NCI-H2227 treated with DMSO at 0.1 percent for 48 hours (cell line): Measurements from ENCODE around the gene YPEL2.
"Not testable (repeated sequence)": the region's sequence is repeated elsewhere in the genome, so short reads cannot be mapped to it uniquely, and the experiment has no call there.

Experiments
- DNase-seq: peaks from one replicate; lab custom pipeline; 2025; lab: John Stamatoyannopoulos, UW

YPEL2 gene, protein sequence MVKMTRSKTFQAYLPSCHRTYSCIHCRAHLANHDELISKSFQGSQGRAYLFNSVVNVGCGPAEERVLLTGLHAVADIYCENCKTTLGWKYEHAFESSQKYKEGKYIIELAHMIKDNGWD

GRCh38 chr17:59331129-59331928 lies at the start of gene YPEL2:
Gene YPEL2, plus strand, starts transcription at chr17:59331655. Its CDS starts 21,755 bp downstream, at chr17:59353410.
- DNase-seq: peak; percentile 86

- DNase-seq: no peak
Observed at GRCh38 chr17:59284317-59284716, 47.1 kb upstream of the YPEL2 start.

DNA sequence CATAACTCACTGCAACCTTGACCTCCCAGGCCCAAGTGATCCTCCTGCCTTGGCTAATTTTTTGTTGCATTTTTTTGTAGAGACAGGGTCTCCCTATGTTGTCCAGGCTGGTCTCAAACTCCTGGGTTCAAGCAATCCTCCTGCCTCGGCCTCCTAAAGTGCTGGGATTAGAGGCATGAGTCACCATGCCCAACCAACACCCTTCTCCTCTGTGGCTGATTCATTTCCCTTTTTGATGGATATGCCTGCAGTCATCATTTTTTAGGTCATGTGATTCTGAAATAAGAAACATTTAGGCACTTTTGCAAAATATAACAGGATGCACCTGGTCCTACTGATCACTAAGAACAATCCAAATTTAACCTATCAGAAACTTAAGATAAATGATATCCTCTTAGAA lies 44.0 kb upstream of the YPEL2 start:
- no peak for DNase-seq

DNA sequence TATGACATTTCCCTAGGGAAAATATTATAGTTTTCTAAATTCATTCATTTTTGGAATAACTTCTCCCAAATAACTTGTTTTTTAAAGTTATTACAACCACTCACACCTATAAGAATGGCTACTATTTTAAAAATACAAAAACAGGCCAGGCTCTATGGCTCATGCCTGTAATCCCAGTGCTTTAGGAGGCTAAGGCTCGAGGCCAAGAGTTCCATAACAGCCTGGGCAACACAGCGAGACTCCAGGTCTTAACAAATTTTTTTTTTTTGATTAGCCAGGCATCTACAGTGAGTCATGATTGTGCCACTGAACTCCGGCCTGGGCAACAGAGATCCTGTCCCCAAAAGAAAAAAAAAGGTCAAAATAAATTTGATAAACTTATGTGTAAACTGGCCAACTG lies 43.6 kb upstream of the YPEL2 start:
- DNase-seq: no peak

DNA sequence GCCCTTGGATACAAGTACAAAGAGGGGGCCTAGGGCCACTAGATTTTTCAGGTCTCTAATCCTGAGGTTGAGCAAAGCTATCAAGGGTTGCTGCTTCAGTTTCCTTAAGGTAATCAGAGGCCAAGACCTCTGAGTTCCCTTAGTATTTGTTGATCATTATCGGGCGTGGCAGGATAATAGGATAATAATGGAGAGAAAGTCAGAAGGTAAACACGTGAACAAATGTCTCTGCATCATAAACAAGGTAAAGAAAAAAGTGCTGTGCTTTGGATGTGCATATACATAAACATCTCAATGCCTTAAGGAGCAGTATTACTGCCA lies 41.5 kb upstream of the YPEL2 start:
- peak; percentile 58 for DNase-seq

- not testable (repeated sequence) for DNase-seq
Observed at GRCh38 chr17:59290302-59290998, 41.0 kb upstream of the YPEL2 start.

DNA sequence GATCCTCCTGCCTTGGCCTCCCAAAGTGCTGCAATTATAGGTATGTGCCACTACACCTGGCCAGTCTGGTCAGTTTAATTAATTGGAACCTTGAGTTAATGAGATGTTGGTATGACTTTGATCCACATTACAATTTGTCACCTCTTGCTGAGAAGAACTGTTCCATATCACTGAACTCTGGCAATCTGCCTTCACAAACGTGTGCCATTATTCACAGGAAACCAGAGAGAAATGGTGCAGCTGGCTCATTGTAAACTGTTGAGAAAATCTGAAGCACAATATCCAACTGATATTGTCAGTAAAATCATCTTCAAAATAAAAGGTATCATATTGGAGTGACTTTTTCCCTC lies 39.3 kb upstream of the YPEL2 start:
- no peak for DNase-seq

- no peak for DNase-seq
Observed at GRCh38 chr17:59296190-59296589, 35.3 kb upstream of the YPEL2 start.

- no peak for DNase-seq
Observed at GRCh38 chr17:59298521-59298920, 32.9 kb upstream of the YPEL2 start.

- no peak for DNase-seq
Observed at GRCh38 chr17:59299400-59300092, 31.9 kb upstream of the YPEL2 start.

DNA sequence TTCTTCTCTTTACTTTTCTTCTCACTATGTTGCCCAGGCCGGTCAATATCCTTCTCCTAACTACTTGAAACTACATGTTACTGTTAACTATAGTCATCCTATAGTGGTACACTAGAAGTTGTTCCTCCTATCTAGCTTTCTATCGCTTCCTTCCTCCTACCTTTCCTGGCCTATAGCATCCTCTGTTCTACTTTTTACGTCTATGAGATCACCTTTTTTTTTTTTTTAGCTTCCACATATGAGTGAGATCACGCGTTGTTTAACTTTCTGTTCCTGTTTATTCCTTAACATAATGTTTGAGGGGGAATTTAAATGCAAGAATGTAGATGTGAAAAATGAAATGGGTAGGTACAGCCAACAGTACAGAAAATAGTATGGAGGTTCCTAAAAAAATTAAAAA lies 30.5 kb upstream of the YPEL2 start:
- no peak for DNase-seq

GRCh38 chr17:59304811-59305210 lies 26.6 kb upstream of the YPEL2 start:
- no peak for DNase-seq

- no peak for DNase-seq
Observed at GRCh38 chr17:59310263-59310920, 21.1 kb upstream of the YPEL2 start.

DNA sequence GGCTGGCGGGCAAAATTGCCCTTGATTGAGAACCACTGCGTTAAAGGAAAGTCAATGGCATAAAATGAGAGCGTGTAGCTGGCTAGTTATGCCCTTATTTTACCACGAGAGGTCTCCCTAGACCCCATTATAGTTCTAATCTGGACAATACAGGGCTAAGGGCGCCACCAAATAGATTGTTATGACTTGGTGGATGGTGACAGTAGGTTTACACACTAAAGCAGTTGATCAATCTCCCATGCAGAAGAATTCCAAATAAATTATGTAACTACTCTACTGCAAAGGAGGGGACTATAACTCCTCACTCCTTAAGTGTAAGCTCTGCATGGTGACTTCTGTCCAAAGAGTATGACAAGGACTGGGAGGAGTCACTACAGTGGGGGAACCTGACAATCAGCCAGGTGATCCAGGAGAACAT lies 20.4 kb upstream of the YPEL2 start:
- DNase-seq: peak; percentile 76

DNA sequence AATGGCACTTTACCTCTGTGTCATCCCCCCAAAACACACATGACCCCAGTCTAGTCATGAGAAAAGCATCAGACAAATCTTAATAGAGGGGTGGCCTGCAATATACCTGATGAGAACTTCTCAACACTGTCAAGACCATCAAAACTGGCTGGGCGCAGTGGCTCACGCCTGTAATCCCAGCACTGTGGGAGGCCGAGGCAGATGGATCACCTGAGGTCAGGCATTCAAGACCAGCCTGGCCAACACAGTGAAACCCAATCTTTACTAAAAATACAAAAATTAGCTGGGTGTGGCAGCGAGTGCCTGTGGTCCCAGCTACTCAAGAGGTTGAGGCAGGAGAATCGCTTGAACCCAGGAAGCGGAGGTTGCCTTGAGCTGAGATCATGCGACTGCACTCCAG lies 19.9 kb upstream of the YPEL2 start:
- DNase-seq: not testable (repeated sequence)

- no peak for DNase-seq
Observed at GRCh38 chr17:59315866-59316265, 15.6 kb upstream of the YPEL2 start.

DNA sequence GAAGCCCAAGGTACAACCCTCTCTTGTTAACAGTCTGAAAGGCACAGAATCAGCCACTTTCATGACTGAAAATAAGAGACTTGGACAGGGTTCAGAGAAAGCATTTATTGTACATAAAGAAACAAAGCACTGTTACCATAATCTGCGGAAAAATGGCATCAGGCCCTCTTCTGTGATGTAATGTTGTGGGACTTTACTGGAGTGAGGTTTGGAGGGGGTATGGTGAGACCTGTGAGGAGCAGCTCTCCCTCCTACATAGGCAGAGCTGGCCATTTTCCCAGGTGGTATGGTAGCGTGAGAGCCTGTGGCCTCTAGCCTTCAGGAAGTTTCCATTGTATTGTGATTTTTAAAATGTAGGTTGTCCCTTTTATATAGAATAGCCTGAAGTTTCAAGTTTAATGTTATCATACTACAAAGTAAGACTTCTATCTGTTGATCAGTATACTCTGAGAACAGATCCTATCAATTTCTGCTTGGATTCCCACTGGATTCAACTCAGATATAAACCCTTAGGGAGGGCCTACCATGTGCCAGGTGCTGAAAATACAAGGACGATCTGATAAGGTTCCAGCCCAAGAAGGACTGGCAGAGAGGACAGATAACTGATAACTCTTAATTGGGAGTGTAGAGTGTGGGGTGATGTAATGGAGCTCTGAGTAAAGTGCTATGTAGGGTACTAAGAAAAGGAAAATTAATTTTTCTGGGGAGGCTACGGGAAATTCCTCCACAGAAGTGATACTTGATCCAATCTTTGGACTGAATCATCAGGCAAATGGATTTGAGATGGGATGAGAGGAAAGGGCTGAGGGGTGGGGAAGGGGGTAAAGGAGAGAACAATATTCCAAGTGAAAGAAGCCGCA lies 4.1 kb upstream of the YPEL2 start:
- no peak for DNase-seq

GRCh38 chr17:59327981-59328290 lies 3.5 kb upstream of the YPEL2 start:
- no peak for DNase-seq

GRCh38 chr17:59328601-59329000 lies 2.9 kb upstream of the YPEL2 start:
- no peak for DNase-seq

- DNase-seq: no peak
Observed at GRCh38 chr17:59329176-59330052, 2.0 kb upstream of the YPEL2 start.
